Measurements from ENCODE around the gene KRTAP2-4.

GRCh38 chr17:41037853-41038350, 27.8 kb downstream of the KRTAP2-4 start:
- TF ChIP-seq, protein P1, sequence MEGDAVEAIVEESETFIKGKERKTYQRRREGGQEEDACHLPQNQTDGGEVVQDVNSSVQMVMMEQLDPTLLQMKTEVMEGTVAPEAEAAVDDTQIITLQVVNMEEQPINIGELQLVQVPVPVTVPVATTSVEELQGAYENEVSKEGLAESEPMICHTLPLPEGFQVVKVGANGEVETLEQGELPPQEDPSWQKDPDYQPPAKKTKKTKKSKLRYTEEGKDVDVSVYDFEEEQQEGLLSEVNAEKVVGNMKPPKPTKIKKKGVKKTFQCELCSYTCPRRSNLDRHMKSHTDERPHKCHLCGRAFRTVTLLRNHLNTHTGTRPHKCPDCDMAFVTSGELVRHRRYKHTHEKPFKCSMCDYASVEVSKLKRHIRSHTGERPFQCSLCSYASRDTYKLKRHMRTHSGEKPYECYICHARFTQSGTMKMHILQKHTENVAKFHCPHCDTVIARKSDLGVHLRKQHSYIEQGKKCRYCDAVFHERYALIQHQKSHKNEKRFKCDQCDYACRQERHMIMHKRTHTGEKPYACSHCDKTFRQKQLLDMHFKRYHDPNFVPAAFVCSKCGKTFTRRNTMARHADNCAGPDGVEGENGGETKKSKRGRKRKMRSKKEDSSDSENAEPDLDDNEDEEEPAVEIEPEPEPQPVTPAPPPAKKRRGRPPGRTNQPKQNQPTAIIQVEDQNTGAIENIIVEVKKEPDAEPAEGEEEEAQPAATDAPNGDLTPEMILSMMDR (IDR thresholded peaks at IDR 0.05) = no peak
- no peak for TF ChIP-seq POLR2AphosphoS5 (IDR thresholded peaks at IDR 0.05; ENCODE audit: low read depth, low read length)
- TF ChIP-seq REST (IDR thresholded peaks at IDR 0.05; ENCODE audit: insufficient read depth in 1 of 2, low read depth in 2 of 2, low read length in 1 of 2) = no peak
- TF ChIP-seq SIN3A (IDR thresholded peaks at IDR 0.05; ENCODE audit: borderline replicate concordance, insufficient read depth, low read depth, low read length) = no peak
- TF ChIP-seq TCF7L2 (IDR thresholded peaks at IDR 0.05; ENCODE audit: low read depth, low read length) = no peak
